HepG2 (cell line): ENCODE data around the gene TRAPPC5.

Experiments
- KAT7 ChIP-seq: IDR thresholded peaks from 2 replicates; pipeline ENCODE4 v1.6.1; 2018; ENCODE audit warnings: borderline replicate concordance, missing compliant biosample characterization
- SP4 ChIP-seq: sonication (generic); formaldehyde crosslinking; IDR thresholded peaks from 2 replicates; pipeline ENCODE4 v1.8.1; 2023; ENCODE audit warnings: mild to moderate bottlenecking, missing genetic modification reagents
- TCF12 ChIP-seq, 2 experiments: fragments of 450-650 bp in 1 of 2; sonication (generic) in 1 of 2; formaldehyde crosslinking in 1 of 2; IDR thresholded peaks; 2 replicates each; pipeline versions ENCODE4 v1.6.1 to v1.8.0; 2017 to 2022; ENCODE audit warnings: antibody characterized with exemption in 1 of 2, mild to moderate bottlenecking in 1 of 2, missing genetic modification reagents in 1 of 2, moderate library complexity in 1 of 2

GRCh38 chr19:7676854-7677253 is 3.8 kb upstream of the TRAPPC5 start, which contains the start of gene MCEMP1:
- TF ChIP-seq TCF12 (IDR thresholded peaks at IDR 0.05): no peak
- no peak for TF ChIP-seq TCF12 (CRISPR knock-in tag; IDR thresholded peaks at IDR 0.05)
- TF ChIP-seq SP4 (CRISPR knock-in tag): no peak
- no peak for TF ChIP-seq KAT7 (CRISPR knock-in tag)
